Activated T-helper 9 cell treated with anti-CD3 and anti-CD28 coated beads, Interleukin-2, amount 50 U/mL, for 16 hours (primary cell): Measurements from ENCODE around the gene PTH.

Experiments
- DNase-seq: peaks from one replicate; pipeline ENCODE4 v3.0.0-alpha.2; 2020; ENCODE audit warnings: low read depth

The PTH gene

GRCh38 chr11:13495929-13496328 is at the start of gene PTH:
TSS of gene PTH (minus strand) at chr11:13495997. CDS start at chr11:13492855, 3,142 bp downstream.
- DNase-seq, result no peak

- no peak for DNase-seq
These were observed 42.2 kb upstream of the PTH start for GRCh38 chr11:13538044-13538443.

- DNase-seq, result no peak
These were observed 40.0 kb upstream of the PTH start for GRCh38 chr11:13535819-13536218.

DNA sequence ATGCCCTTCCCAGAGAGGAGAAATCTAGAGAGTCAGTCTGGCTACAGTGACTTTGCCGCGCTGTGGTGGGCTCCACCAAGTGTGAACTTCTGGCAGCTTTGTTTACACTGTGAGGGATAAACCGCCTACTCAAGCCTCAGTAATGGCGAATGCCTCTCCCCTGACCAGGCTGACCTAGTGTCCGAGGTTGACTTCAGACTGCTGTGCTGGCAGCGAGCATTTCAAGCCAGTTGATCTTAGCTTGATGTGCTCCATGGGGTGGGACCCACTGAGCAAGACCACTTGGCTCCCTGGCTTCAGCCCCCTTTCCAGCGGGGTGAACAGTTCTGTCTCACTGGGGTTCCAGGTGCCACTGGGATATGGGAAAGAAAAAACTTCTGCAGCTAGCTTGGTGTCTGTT is 38.6 kb upstream of the PTH start:
- DNase-seq, result no peak

DNA sequence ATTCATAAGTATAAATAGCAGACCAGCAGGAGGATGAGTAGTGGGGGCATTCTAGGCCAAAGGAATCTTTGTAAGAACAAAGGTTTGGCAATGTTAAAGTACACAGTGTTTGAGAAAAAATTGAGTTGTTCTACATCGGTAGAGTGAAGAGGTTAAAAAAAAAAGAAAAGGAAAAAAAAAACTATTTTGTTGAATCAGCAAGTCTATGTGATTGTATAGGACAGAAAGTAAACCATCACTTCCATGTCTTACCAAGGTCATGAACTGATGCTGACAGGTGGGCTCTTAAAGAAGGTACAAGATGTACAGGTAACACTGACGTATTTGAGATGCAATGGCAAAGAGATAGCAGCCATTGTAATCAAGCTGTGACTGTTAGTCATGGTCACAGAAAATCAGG is 29.5 kb upstream of the PTH start:
- no peak for DNase-seq

GRCh38 chr11:13503393-13503792 is 7.6 kb upstream of the PTH start:
- no peak for DNase-seq

- DNase-seq, result no peak
These were observed 6.7 kb upstream of the PTH start for GRCh38 chr11:13502492-13502891.

- DNase-seq, result no peak
These were observed 1.7 kb downstream of the PTH start for GRCh38 chr11:13494051-13494450.

GRCh38 chr11:13487661-13488030 is 8.2 kb downstream of the PTH start:
- DNase-seq, result no peak

- peak; percentile 49 for DNase-seq
These were observed 8.7 kb downstream of the PTH start for GRCh38 chr11:13486926-13487660.

DNA sequence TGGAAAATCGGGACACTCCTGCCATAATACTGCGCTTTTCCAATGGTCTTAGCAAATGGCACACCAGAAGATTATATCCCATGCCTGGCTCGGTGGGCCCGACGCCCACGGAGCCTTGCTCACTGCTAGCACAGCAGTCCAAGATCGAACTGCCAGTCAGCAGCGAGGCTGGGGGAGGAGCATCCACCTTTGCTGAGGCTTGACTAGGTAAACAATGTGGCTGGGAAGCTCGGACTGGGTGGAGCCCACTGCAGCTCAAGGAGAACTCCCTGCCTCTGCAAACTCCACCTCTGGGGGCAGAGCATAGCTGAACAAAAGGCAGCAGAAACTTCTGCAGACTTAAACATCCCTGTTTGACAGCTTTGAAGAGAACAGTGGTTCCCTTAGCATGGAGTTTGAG is 15.6 kb downstream of the PTH start:
- no peak for DNase-seq

GRCh38 chr11:13479688-13480087 is 16.1 kb downstream of the PTH start:
- DNase-seq, result no peak

- no peak for DNase-seq
These were observed 20.7 kb downstream of the PTH start for GRCh38 chr11:13475091-13475490.

- no peak for DNase-seq
These were observed 22.6 kb downstream of the PTH start for GRCh38 chr11:13473013-13473722.

DNA sequence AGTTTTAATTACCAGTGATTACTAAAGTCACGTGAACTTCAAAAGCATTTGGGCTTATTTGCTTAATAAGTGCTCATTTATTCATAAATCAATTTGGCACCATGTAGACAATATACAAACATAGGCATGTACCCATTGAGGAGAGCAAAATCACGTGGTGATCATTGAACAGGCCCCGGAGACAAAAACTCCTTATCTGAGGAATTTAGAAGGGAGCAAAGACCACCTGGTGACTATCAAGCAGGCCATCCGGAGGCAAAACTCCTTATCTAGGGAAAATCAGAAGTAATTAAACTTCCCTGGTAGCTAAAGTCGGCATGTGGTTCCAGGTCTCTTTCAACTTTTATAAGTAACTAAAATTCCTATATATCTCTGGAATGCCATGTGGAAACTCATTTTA is 27.0 kb downstream of the PTH start:
- DNase-seq, result no peak

DNA sequence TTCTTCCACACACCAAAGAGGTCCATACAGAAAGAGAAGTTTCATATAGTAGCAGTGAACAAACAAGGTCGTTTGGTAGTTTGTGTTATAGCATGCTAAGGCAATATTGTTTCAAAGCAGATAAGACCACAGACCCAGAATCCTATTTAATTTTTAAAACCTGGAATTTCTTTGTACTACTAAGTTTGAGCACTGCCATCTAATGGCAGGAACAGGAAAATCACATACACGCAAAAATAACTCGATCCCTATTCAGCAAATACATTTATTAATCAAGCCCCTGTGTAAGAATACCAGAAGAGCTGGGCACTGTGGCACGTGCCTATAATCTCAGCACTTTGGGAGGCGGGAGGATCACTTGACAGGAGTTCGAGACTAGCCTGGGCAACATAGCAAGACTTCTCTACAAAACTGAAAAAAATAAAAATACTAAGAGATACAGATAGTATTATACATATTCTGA is 29.9 kb downstream of the PTH start:
- no peak for DNase-seq

GRCh38 chr11:13463779-13464290 is 32.0 kb downstream of the PTH start:
- DNase-seq, result no peak

- peak; percentile 88 for DNase-seq
These were observed 32.7 kb downstream of the PTH start, which contains the start of gene BTBD10 for GRCh38 chr11:13462901-13463778. TSS of gene BTBD10 (minus strand) at chr11:13463222. CDS start at chr11:13445124, 18,098 bp downstream.

GRCh38 chr11:13462311-13462900 is 33.4 kb downstream of the PTH start:
- peak; percentile 35 for DNase-seq

DNA sequence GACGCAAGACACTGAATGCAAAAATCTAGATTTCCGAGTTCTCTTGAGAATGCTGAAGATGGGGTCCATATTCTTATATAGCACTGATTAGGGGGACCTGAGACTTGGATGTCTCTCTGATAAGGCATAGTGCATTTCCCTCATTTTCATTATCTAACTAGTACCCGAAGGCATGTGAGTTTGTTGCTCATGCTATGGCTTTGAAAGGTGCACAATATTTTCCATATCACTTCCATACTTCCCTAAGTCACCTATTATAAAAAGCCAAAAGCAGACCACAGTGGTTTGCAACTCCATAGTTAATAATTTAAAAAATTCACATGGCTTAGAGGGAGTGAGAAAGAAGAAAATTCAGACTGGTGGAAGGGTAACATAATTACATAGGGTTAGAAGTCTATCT is 34.5 kb downstream of the PTH start:
- no peak for DNase-seq

DNA sequence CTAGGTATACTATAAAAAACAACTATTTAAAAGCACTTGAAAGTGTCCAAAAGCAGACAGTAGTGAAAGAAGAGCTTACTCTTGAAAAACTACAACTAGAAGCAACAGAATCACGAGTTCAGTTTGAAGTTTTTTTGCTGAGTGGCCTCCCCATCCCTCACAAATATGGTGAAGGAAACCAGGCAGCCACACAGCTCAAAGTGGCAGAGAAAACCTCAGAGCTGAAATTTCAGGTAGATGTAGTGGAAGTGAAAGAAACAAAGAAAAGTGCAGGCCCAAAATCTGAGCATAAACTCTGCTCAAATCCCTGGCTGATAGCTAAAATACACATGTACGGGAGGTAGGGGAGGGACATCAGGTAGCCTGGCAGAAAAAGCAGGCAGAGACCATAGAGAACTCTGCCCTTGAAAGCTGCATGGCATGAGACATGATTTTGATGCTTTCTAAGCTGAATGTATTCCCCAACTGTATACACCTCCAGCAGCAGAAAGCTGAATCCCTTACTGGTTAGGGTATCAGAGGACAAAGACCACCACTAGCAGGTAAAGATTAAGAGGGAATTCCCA is 44.9 kb downstream of the PTH start:
- no peak for DNase-seq

- DNase-seq, result no peak
These were observed 46.3 kb downstream of the PTH start for GRCh38 chr11:13449522-13449921.
